ENCODE measurements around the gene JAM3.

Gene JAM3

GRCh38 chr11:134170177-134170918 lies 101.5 kb downstream of the JAM3 start:
- no peak for TF ChIP-seq CTCF (IDR thresholded peaks at IDR 0.05; ENCODE audit: low read depth, low read length)
- in situ Hi-C loops (cut with HindIII; ENCODE audit: low sequenced_read_pairs) = no loop called here

GRCh38 chr11:134170919-134171281 lies 102.0 kb downstream of the JAM3 start:
- DNase-seq (ENCODE audit: low read depth, low spot score) = no peak
- no peak for TF ChIP-seq CTCF (IDR thresholded peaks at IDR 0.05; ENCODE audit: low read depth, low read length)
- in situ Hi-C loops (cut with HindIII; ENCODE audit: low sequenced_read_pairs) = no loop called here
- H3K4me3 ChIP-seq (ENCODE audit: low read depth, low read length) = no peak overlapping the region

More at GRCh38 chr11:134170177-134170918, 101.5 kb downstream of the JAM3 start:
- no peak overlapping the region for H3K4me3 ChIP-seq (ENCODE audit: low read depth, low read length)
- no peak for DNase-seq (ENCODE audit: low read depth, low spot score)

GRCh38 chr11:134171951-134172350 lies 103.1 kb downstream of the JAM3 start:
- no peak for DNase-seq (ENCODE audit: low read depth, low spot score)
- in situ Hi-C loops (cut with HindIII; ENCODE audit: low sequenced_read_pairs) = no loop called here
- no peak for TF ChIP-seq CTCF (IDR thresholded peaks at IDR 0.05; ENCODE audit: low read depth, low read length)
- H3K4me3 ChIP-seq (ENCODE audit: low read depth, low read length) = no peak overlapping the region

- in situ Hi-C loops (cut with HindIII; ENCODE audit: low sequenced_read_pairs) = no loop called here
- no peak for TF ChIP-seq CTCF (IDR thresholded peaks at IDR 0.05; ENCODE audit: low read depth, low read length)
- H3K4me3 ChIP-seq (ENCODE audit: low read depth, low read length) = no peak overlapping the region
- DNase-seq (ENCODE audit: low read depth, low spot score) = no peak
Observed at GRCh38 chr11:134173296-134173695, 104.4 kb downstream of the JAM3 start.

- H3K4me3 ChIP-seq (ENCODE audit: low read depth, low read length) = no peak overlapping the region
- no peak for DNase-seq (ENCODE audit: low read depth, low spot score)
- in situ Hi-C loops (cut with HindIII; ENCODE audit: low sequenced_read_pairs) = no loop called here
- TF ChIP-seq CTCF (IDR thresholded peaks at IDR 0.05; ENCODE audit: low read depth, low read length) = no peak
Observed at GRCh38 chr11:134176284-134176683, 107.4 kb downstream of the JAM3 start.

GRCh38 chr11:134178032-134178674 lies 109.3 kb downstream of the JAM3 start:
- no peak for DNase-seq (ENCODE audit: low read depth, low spot score)
- no peak overlapping the region for H3K4me3 ChIP-seq (ENCODE audit: low read depth, low read length)
- no peak for TF ChIP-seq CTCF (IDR thresholded peaks at IDR 0.05; ENCODE audit: low read depth, low read length)
- in situ Hi-C loops (cut with HindIII; ENCODE audit: low sequenced_read_pairs) = no loop called here

All from astrocyte of the spinal cord (primary cell).